SK-N-SH treated with all-trans-retinoic acid at 6 μM for 48 hours (cell line): Measurements from ENCODE around the gene LARGE1.

Source experiments
- ATAC-seq: fragments of 200-7000 bp; cut with Tn5 transposase; 3 replicates; pipeline ENCODE4 v1.9.1; 2020; ENCODE audit warnings: mild to moderate bottlenecking, moderate library complexity
- ARNTL ChIP-seq: fragments of 450-650 bp; formaldehyde crosslinking; IDR thresholded peaks from 2 replicates; pipeline ENCODE4 v1.5.0; 2020; ENCODE audit warnings: low read depth, mild to moderate bottlenecking, moderate library complexity, borderline replicate concordance
- BACH2 ChIP-seq: fragments of 250-450 bp; sonication (Bioruptor Pico); IDR thresholded peaks from 2 replicates; pipeline ENCODE4 v1.9.0; 2021; ENCODE audit warnings: mild to moderate bottlenecking, borderline replicate concordance
- CREB5 ChIP-seq: fragments of 250-450 bp; sonication (Bioruptor Pico); IDR thresholded peaks from 2 replicates; pipeline ENCODE4 v1.5.1; 2020; ENCODE audit warnings: low read depth, mild to moderate bottlenecking, moderate library complexity
- CSDC2 ChIP-seq: fragments of 250-450 bp; sonication (Bioruptor Pico); IDR thresholded peaks from 2 replicates; pipeline ENCODE4 v1.5.0; 2020; ENCODE audit warnings: mild to moderate bottlenecking, moderate library complexity
- ESRRG ChIP-seq: fragments of 250-450 bp; sonication (Bioruptor Pico); IDR thresholded peaks from 2 replicates; pipeline ENCODE4 v1.6.1; 2021; ENCODE audit warnings: mild to moderate bottlenecking
- PATZ1 ChIP-seq: fragments of 250-450 bp; sonication (Bioruptor Pico); IDR thresholded peaks from 2 replicates; pipeline ENCODE4 v1.8.0; 2020; ENCODE audit warnings: mild to moderate bottlenecking, moderate library complexity, borderline replicate concordance
- POU6F1 ChIP-seq: fragments of 250-450 bp; sonication (Bioruptor Pico); IDR thresholded peaks from 2 replicates; pipeline ENCODE4 v1.8.0; 2021; ENCODE audit warnings: low read depth, mild to moderate bottlenecking, moderate library complexity, borderline replicate concordance
- RARB ChIP-seq: fragments of 250-450 bp; sonication (Bioruptor Pico); IDR thresholded peaks from 2 replicates; pipeline ENCODE4 v1.8.0; 2021; ENCODE audit warnings: mild to moderate bottlenecking, moderate library complexity
- SNAI2 ChIP-seq: fragments of 250-450 bp; sonication (Bioruptor Pico); IDR thresholded peaks from 2 replicates; pipeline ENCODE4 v1.5.0; 2020; ENCODE audit warnings: mild to moderate bottlenecking, moderate library complexity
- TCF4 ChIP-seq: fragments of 250-450 bp; sonication (Bioruptor Pico); IDR thresholded peaks from 2 replicates; pipeline ENCODE4 v1.8.0; 2021; ENCODE audit warnings: mild to moderate bottlenecking, moderate library complexity, borderline replicate concordance
- TOX ChIP-seq: fragments of 250-450 bp; sonication (Bioruptor Pico); IDR thresholded peaks from 2 replicates; pipeline ENCODE4 v1.8.0; 2021; ENCODE audit warnings: mild to moderate bottlenecking, moderate library complexity, borderline replicate concordance
- TSHZ2 ChIP-seq: fragments of 250-450 bp; sonication (Bioruptor Pico); IDR thresholded peaks from 2 replicates; pipeline ENCODE4 v1.5.0; 2020; ENCODE audit warnings: mild to moderate bottlenecking, moderate library complexity
- ZFP3 ChIP-seq: fragments of 250-450 bp; sonication (Bioruptor Pico); IDR thresholded peaks from 2 replicates; pipeline ENCODE4 v1.5.0; 2020; ENCODE audit warnings: mild to moderate bottlenecking, moderate library complexity
- ZNF565 ChIP-seq: fragments of 450-650 bp; formaldehyde crosslinking; conservative IDR thresholded peaks from 2 replicates; pipeline ENCODE4 v1.5.0; 2020; ENCODE audit warnings: low read depth, mild to moderate bottlenecking, moderate library complexity
- ZNF8 ChIP-seq: fragments of 450-650 bp; formaldehyde crosslinking; IDR thresholded peaks from 2 replicates; pipeline ENCODE4 v1.5.0; 2020; ENCODE audit warnings: mild to moderate bottlenecking, moderate library complexity

The LARGE1 gene

GRCh38 chr22:33426451-33426850 is 493.8 kb downstream of the LARGE1 start (continued):
- TF ChIP-seq POU6F1 (CRISPR knock-in tag): no peak
- TF ChIP-seq ESRRG: no peak
- TF ChIP-seq RARB (CRISPR knock-in tag): no peak
- TF ChIP-seq, all 23 proteins: peak for 0

- TF ChIP-seq PATZ1 (CRISPR knock-in tag): no peak
- TF ChIP-seq SNAI2 (CRISPR knock-in tag): no peak
- no peak for TF ChIP-seq TSHZ2
- TF ChIP-seq, all 23 proteins: peak for 0
- ATAC-seq: no peak
Measured at GRCh38 chr22:33421859-33422258, 498.4 kb downstream of the LARGE1 start.

- ATAC-seq: no peak
- TF ChIP-seq ZNF8 (no peak), ZNF565 (CRISPR knock-in tag) (no peak), SNAI2 (CRISPR knock-in tag) (no peak), TSHZ2 (no peak), CSDC2 (CRISPR knock-in tag) (no peak), ZFP3 (no peak), BACH2 (CRISPR knock-in tag) (no peak), TOX (CRISPR knock-in tag) (no peak)
Measured at GRCh38 chr22:33418484-33418883, 501.8 kb downstream of the LARGE1 start.

GRCh38 chr22:33415401-33415800 is 504.9 kb downstream of the LARGE1 start:
- no peak for ATAC-seq
- no peak for TF ChIP-seq SNAI2 (CRISPR knock-in tag)
- TF ChIP-seq ARNTL (CRISPR knock-in tag): no peak
- no peak for TF ChIP-seq CREB5 (CRISPR knock-in tag)
- TF ChIP-seq TSHZ2: no peak
- TF ChIP-seq TCF4 (CRISPR knock-in tag): no peak
- TF ChIP-seq, all 23 proteins: peak for 0
